GM18502 (cell line): ENCODE measurements around the gene IFITM5.
A peak's percentile ranks its signal among the peaks of the same experiment; 100 is the strongest.
"Not testable (repeated sequence)": the region's sequence is repeated elsewhere in the genome, so short reads cannot be mapped to it uniquely, and the experiment has no call there.

Experiments
- ATAC-seq: cut with Tn5 transposase; IDR thresholded peaks from one replicate; pipeline ENCODE4 v1.9.1; 2021; ENCODE audit warnings: mild to moderate bottlenecking; ENCODE audit not compliant: unreplicated experiment, poor library complexity

Gene IFITM5

DNA sequence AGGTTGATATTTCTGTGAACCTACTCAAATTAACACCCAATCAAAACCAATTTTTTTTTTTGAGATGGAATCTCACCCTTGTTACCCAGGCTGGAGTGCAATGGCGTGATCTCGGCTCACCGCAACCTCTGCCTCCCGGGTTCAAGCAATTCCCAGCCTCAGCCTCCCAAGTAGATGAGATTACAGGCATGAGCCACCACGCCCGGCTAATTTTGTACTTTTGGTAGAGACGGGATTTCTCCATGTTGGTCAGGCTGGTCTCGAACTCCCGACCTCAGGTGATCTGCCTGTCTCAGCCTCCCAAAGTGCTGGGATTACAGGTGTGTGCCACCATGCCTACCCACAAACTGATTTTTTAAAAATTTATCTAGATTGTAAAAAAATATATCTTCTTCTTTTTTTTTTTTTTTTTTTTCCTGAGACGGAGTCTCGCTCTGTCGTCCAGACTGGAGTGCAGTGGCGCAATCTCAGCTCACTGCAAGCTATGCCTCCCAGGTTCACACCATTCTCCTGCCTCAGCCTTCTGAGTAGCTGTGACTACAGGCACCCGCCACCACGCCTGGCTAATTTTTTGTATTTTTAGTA lies 29.3 kb upstream of the IFITM5 start:
- ATAC-seq: not testable (repeated sequence)

GRCh38 chr11:328012-328411 lies 28.7 kb upstream of the IFITM5 start:
- ATAC-seq: no peak

DNA sequence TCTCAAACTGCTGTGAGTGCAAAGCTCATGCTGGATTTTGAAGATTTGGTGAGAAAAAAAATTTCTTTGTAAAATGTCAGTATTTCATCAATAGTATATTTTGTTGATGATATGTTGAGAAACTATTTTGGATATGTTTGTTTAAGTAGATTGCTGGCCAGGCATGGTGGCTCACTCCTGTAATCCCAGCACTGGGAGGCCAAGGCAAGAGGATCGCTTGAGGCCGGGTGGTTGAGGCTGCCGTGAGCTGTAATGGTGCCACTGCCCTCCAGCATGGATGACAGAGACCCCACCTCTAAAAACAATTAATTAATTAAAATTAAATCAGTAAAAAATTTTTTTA lies 28.2 kb upstream of the IFITM5 start:
- ATAC-seq: no peak

GRCh38 chr11:326842-327580 lies 27.7 kb upstream of the IFITM5 start:
- peak; percentile 74 for ATAC-seq

GRCh38 chr11:326592-326841 lies 27.2 kb upstream of the IFITM5 start:
- ATAC-seq: no peak

DNA sequence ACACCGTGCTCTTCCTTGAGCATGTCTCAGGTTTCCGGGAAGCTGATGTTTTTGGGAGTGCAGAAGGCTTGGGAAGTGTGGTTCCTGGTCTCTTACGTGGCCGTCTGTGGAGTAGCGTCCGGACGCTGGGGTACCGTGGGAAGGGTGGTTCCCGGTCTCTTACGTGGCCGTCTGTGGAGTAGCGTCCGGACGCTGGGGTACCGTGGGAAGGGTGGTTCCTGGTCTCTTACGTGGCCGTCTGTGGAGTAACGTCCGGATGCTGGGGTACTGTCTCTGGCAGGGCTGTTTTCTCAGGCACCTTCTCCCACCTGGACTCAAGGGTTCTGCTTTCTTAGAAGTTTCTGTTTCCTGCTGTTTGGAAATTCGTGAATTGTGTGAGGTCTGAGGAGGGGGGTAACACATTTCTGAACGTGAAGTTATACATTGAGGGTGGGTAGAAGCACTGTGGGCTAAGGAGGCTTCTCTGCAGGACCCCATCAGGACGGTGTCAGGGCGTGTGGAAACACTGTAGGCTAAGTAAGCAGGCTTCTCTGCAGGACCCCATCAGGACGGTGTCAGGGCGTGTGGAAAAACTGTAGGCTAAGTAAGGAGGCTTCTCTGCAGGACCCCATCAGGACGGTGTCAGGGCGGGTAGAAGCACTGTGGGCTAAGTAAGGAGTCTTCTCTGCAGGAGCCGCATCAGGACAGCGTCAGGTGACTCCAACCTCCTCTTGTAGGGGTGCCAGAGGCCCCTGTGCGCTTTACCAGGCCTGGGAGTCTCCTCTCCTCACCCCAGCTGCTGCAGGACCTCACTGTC lies 26.7 kb upstream of the IFITM5 start:
- no peak for ATAC-seq

DNA sequence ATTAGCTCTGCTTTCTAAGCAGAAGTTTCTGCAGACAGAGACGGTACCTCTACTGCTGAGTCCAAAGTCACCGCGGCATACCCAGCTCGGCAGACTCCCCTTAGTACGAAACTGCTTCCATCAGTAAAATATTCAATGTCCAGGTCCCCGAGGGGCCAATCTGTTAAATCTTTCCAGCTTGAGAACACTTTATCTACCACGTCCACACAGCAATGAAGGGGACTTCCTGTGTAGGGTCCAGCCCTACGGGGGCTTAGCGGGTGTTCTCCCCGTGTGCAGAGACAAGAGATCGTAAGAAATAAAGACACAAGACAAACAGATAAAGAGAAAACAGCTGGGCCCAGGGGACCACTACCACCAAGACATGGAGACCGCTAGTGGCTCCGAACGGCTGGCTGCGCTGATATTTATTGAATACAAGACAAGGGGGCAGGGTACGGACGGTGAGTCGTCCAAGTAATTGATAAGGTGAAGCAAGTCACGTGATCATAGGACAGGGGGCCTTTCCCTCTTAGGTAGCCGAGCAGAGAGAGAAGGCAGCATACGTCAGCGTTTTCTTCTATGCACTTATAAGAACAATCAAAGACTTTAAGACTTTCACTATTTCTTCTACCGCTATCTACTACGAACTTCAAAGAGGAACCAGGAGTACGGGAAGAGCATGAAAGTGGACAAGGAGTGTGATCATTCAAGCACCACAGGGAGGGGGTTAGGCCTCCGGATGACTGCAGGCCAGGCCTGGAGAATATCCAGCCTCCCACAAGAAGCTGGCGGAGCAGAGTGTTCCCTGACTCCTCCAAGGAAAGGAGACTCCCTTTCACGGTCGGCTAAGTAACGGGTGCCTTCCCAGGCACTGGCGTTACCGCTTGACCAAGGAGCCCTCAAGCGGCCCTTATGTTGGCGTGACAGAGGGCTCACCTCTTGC lies 25.5 kb upstream of the IFITM5 start:
- ATAC-seq: not testable (repeated sequence)

DNA sequence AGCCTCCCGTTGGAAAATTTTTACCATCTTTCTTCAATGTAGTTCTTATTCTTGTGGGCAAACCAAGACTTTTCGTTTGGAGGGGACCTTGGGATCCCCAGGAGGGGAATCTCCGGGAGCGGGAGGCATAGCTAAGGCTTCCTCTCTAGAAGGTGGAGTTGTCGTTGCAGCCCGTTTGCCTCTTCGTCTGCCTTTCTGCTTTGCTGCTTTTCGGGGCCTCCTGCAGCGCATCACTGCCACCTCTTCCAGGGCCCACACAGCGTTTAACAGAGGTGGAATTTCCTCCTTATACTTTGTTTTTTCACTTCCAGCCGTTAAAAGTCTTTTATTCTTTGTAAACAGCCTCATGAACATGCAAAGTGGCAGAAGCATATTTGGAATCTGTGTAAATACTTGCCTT lies 24.8 kb upstream of the IFITM5 start:
- ATAC-seq: no peak

DNA sequence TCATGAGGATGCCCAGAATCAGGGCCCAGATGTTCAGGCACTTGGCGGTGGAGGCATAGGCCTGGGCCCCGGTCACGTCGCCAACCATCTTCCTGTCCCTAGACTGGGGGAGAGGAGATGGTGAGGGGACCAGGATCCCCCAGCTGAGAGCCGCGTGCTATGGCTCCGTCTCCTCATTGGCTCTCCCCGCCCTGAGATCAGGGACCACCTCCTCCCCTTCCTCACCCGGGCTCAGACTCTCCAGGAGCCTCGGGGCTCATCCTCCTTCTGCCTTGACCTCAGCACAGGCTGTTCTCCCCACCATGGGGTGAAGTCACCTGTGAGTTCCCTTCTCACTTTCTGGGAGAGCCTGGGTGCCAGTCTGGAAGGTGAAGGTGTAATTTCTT lies 20.6 kb upstream of the IFITM5 start:
- not testable (repeated sequence) for ATAC-seq

DNA sequence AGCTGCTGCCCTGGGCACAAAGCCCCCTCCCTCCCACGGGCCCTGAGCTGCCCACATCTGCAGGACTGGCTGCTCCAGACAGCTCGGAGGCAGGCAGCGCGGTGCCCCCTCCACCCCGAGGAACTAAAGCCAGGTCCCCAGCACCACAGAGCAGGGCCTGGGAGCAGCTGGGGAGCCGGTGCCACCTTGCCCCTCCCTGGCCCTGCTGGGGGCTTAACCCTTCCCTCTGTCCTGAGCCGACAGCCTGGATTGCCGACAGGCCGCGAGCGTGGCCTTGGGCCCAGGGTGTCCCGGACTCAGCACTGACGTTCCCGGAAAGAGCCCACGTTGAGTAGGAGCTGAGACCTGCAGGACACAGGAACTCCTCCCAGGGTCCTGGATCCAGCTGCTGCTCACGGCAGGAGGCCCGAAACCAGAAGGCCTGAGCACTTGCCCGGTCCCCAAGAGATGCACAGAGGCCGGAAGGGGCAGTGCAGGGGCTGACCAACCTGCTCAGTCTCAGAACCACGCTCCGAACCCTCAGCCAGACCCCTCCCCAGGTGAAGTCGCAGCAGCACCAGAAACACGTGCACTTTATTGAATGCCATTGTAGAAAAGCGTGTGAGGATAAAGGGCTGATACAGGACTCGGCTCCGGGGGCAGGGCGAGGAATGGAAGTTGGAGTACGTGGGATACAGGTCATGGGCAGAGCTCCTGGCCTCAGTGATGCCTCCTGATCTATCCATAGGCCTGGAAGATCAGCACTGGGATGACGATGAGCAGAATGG lies 20.0 kb upstream of the IFITM5 start:
- ATAC-seq: not testable (repeated sequence)

DNA sequence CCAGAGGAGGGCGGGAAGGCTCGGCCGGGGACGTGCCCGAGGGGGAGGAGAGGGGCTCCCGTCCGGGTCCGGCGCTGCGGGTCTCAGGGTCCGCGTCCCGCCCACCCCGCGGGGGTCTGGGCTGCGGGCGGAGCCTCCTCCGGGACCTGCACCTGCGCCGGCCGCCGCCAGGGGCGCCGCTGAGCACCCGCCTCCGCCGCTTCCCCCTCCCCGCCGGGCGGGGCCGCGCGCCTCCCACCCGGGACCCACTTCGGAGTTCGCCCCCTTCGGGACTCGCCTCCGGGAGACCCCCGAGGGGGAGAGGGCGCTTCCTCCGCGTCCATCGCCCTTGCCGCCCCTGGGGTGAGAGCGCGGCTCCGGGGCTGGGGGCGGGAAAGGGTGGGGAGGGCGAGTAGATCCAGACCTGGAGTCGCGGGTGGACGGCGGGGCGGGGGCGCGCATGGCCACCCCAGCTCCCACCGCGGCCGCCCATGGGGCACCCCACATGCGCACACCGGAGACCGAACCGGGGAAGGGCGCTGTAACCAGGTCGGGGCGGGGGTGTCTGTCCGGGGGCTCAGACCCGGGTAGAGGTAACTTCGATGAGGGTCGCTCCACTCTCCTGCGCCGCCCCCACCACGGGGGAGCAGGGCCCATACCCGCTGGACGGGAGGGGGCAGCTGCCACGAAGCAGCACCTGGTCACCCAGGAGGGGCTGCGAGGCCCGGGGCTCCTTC lies 19.2 kb upstream of the IFITM5 start:
- ATAC-seq: not testable (repeated sequence)

DNA sequence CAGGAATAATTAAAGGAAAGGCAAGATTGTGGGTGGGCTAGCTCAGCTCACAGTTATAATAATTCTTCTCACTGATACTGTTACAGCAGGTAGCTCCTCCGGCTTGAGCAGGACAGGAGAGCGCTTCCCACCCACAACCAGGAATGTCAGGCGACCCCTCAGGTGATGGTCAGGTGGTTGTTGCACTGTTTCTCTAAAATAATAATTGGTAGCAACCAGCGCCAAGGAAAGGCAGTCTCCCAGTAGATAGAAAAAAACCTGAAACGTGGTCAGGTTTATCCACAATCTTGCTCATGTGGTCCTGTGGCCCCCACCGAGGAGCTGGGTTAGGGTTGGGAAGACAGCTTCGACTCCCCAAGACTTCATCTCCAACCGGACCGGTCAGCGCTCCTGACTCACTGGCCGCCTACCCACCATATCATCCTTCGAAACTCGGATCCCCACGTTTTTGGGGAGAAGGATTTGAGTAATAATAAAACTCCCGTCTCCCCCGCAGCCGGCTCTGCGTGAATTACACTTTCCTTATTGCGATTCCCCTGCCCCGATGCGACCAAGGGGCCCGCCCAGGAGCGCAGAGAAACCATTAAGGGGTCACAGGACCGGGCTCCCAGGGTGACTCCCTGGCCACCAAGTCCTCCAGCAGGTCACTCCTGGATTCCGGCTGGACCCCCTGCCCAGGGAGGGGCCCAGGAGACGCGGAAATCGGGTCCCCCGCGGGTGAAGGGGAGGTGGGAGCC lies 18.5 kb upstream of the IFITM5 start:
- not testable (repeated sequence) for ATAC-seq

- no peak for ATAC-seq
These were observed 17.6 kb upstream of the IFITM5 start for GRCh38 chr11:316891-317301.

GRCh38 chr11:316031-316701 lies 16.8 kb upstream of the IFITM5 start:
- no peak for ATAC-seq

GRCh38 chr11:315516-315994 lies 16.2 kb upstream of the IFITM5 start:
- no peak for ATAC-seq

GRCh38 chr11:315051-315481 lies 15.7 kb upstream of the IFITM5 start:
- no peak for ATAC-seq

DNA sequence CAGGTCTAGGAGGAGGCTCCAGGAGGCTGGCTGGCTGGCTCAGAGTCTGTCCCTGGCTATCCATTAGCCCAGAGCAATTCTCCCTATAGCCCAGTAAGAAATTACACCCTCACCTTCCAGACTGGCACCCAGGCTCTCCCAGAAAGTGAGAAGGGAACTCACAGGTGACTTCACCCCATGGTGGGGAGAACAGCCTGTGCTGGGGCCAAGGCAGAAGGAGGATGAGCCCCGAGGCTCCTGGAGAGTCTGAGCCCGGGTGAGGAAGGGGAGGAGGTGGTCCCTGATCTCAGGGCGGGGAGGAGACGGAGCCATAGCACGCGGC lies 15.2 kb upstream of the IFITM5 start:
- not testable (repeated sequence) for ATAC-seq
